Dermis microvascular lymphatic vessel endothelial cell (primary cell): ENCODE data around the gene EREG. TPM values are rescaled to one million over a fixed set of nuclear protein-coding genes. Genes with fewer than 3 reads are reported as not detected.

ENCODE experiments used
- DNase-seq, 2 donors: peaks; one replicate each; pipeline versions ENCODE4 v3.0.0 to v3.0.0-alpha.2; 2010; ENCODE audit warnings: low read depth in 2 of 2
- total RNA-seq: library from RNA; depleted of rRNA; stranded (reverse); fragments of >200 nt; gene quantifications from 2 replicates; pipeline ENCODE4 v1.2.1, GENCODE V29; 2014

EREG gene
- total RNA-seq, 1 donor from 2014 or later = under 0.01 TPM

DNA sequence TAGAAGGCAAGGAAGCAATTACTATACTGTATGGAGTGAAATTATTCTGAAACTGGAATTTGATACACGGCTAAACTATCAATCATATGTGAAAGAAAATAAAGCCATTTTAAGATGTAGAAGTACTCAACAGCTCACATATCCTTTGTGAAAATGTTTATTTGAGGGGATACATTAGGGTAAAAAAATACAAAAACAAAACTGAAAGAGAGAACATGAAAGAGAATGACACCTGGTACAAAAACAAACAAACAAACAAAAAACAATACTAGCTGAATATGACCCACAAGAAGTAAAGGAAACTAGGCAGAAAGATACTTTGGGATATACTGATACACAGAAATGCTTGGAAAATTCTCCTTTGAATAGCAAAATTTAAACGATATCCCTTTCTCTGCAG is 59.2 kb downstream of the EREG start:
- no peak for DNase-seq

DNA sequence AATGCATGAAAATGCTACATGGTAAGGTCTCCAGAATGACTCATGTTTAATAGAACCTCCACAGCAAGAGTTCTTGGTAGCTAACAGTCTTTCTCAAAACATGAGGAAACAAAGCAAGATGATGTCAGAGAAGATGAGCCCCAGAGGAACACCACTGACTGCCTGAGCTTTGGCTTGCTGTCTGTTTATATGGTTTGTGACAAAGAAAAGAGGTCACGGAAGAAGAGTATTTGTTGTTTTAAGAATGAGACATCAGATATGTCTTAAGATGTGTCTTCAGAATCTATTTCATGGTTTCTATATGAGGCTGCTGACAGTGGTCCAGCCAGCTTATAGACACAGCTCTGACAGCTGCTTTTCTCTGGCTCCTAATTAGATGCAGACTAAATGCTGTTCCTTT is 61.2 kb downstream of the EREG start:
- peak in 1 of 2 donors; percentile 22 for DNase-seq

GRCh38 chr4:74428276-74428675 is 63.3 kb downstream of the EREG start:
- DNase-seq = peak in 1 of 2 donors; percentile 21

GRCh38 chr4:74431113-74431826 is 66.3 kb downstream of the EREG start:
- DNase-seq = peak; percentile 10 to 72

GRCh38 chr4:74433043-74433442 is 68.1 kb downstream of the EREG start:
- no peak for DNase-seq

GRCh38 chr4:74433541-74434172 is 68.7 kb downstream of the EREG start:
- no peak for DNase-seq

DNA sequence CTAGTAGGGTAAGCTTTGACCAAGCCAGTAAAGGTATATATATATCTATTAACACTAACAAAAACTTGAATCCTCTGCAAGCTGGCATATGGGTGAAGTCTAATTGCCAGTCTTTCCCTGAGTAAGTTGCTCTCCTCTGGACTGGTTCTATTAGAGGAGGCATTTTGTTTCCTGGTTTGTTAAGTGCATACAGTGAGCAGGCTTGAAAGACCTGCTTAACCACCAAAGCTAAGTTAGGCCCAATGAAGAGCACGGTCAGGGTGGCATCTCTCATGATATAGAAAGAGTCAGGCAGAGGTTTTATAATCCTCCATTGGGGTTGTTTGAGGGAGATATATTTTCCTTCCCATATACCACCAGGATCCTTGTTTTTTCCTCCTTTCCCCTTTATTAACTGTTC is 70.4 kb downstream of the EREG start:
- no peak for DNase-seq

DNA sequence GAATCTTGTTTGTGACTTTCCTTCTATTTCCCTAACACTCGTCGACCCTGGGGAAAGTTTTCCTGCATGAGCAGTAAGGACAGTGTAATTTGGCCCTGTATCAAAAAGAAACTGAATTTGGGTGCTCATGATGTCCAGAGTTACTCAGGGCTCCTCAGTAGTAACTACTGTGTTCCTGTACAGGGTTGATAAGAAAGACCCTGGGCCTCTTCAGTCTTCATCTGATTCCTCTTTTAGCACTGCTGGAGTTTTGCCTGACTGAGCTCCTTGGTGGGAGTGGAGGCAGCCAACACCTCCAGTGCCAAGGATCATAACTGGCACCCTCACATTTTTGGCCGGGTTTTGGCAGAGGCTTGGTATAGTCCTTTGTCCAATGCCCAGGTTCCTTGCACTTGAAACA is 72.9 kb downstream of the EREG start:
- no peak for DNase-seq

Other genes starting within 250 kb of the EREG start
- gene MTHFD2L, start 207.0 kb upstream of the EREG start, total RNA-seq = 13.2 and 14.4 TPM in 2 replicates
- not detected in 2 replicates for gene EPGN, start 56.7 kb upstream of the EREG start, total RNA-seq
- under 0.01 and 0.13 TPM in 2 replicates for gene AREG, start 80.0 kb downstream of the EREG start, total RNA-seq